GM12878 (cell line): Measurements from ENCODE around the gene ATAD2B. TPM values are rescaled to one million over a fixed set of nuclear protein-coding genes. Genes with fewer than 3 reads are reported as not detected.

Experiments
- BACH1 ChIP-seq: fragments of 450-650 bp; IDR thresholded peaks from 2 replicates; pipeline ENCODE4 v1.6.1; 2017; ENCODE audit warnings: mild to moderate bottlenecking, borderline replicate concordance
- CREB1 ChIP-seq: IDR thresholded peaks from 2 replicates; pipeline ENCODE4 v1.6.1; 2012; ENCODE audit warnings: low read depth, mild to moderate bottlenecking, inconsistent platforms
- CREM ChIP-seq: IDR thresholded peaks from 2 replicates; pipeline ENCODE4 v1.6.1; 2014; ENCODE audit warnings: antibody characterized with exemption, low read depth
- HDAC6 ChIP-seq: fragments of 200-600 bp; sonication (generic); IDR thresholded peaks from one replicate; pipeline ENCODE4 v1.8.0; 2017; ENCODE audit warnings: antibody characterized with exemption; ENCODE audit not compliant: unreplicated experiment
- IKZF1 ChIP-seq: fragments of 450-650 bp; conservative IDR thresholded peaks from 2 replicates; pipeline ENCODE4 v1.6.1; 2017; ENCODE audit warnings: antibody characterized with exemption, mild to moderate bottlenecking
- JUND ChIP-seq: IDR thresholded peaks from 2 replicates; pipeline ENCODE4 v1.6.1; 2012; ENCODE audit warnings: low read depth, mild to moderate bottlenecking, low read length, improper control_type of control experiment, moderate library complexity
- KDM1A ChIP-seq: fragments of 200-600 bp; sonication (generic); IDR thresholded peaks from 2 replicates; pipeline ENCODE4 v1.6.1; 2016; ENCODE audit warnings: borderline replicate concordance
- MYB ChIP-seq: fragments of 150-350 bp; IDR thresholded peaks from 2 replicates; pipeline ENCODE4 v1.6.1; 2014; ENCODE audit warnings: mild to moderate bottlenecking, low read depth, low read length, borderline replicate concordance
- PAX5 ChIP-seq: IDR thresholded peaks from 2 replicates; pipeline ENCODE4 v1.6.1; 2011; ENCODE audit warnings: low read depth, low read length, borderline replicate concordance
- PAX8 ChIP-seq: fragments of 450-650 bp; IDR thresholded peaks from 2 replicates; pipeline ENCODE4 v1.6.1; 2017; ENCODE audit warnings: mild to moderate bottlenecking, moderate library complexity
- POLR2AphosphoS5 ChIP-seq: IDR thresholded peaks from 2 replicates; pipeline ENCODE4 v1.6.1; 2011; ENCODE audit warnings: mild to moderate bottlenecking, low read length, inconsistent platforms
- RAD21 ChIP-seq: IDR thresholded peaks from 2 replicates; pipeline ENCODE4 v1.6.1; 2011; ENCODE audit warnings: mild to moderate bottlenecking, low read depth, low read length, moderate library complexity; ENCODE audit not compliant: insufficient read depth
- RUNX3 ChIP-seq: IDR thresholded peaks from 2 replicates; pipeline ENCODE4 v1.6.1; 2012; ENCODE audit warnings: low read length, inconsistent platforms
- SIX5 ChIP-seq: IDR thresholded peaks from 2 replicates; pipeline ENCODE4 v1.6.1; 2011; ENCODE audit warnings: mild to moderate bottlenecking, low read depth, low read length, moderate library complexity; ENCODE audit not compliant: severe bottlenecking
- SMC3 ChIP-seq: IDR thresholded peaks from 2 replicates; pipeline ENCODE4 v1.6.1; 2011; ENCODE audit warnings: low read length, improper control_type of control experiment, borderline replicate concordance
- STAT3 ChIP-seq: IDR thresholded peaks from 2 replicates; pipeline ENCODE4 v1.6.1; 2011; ENCODE audit warnings: low read depth, low read length, improper control_type of control experiment
- YBX1 ChIP-seq: fragments of 450-650 bp; IDR thresholded peaks from 2 replicates; pipeline ENCODE4 v1.6.1; 2016; ENCODE audit warnings: antibody characterized with exemption
- ZBTB11 ChIP-seq: fragments of 450-650 bp; formaldehyde crosslinking; IDR thresholded peaks from 2 replicates; pipeline ENCODE4 v1.5.0; 2022; ENCODE audit warnings: mild to moderate bottlenecking, missing genetic modification characterization
- polyA plus RNA-seq, 11 experiments: library from polyadenylated mRNA; depleted of rRNA in 4 of 11; unstranded in 6 of 11; stranded (reverse) in 5 of 11; fragments of >200 nt; fragmentation: Nextera tagmentation in 4 of 11; fragmentation: Illumina TruSeq in 1 of 11; extraction: Ambion mirVana in 4 of 11; extraction: Trizol in 1 of 11; gene quantifications; 1 replicate in 1 of 11; 2 replicates in 10 of 11; pipeline versions ENCODE4 v1.2.1 to v1.2.3, GENCODE V29; 2011 to 2016; ENCODE audit warnings: inconsistent platforms in 2 of 11, missing spikeins in 2 of 11, low read depth in 1 of 11
- total RNA-seq, 4 experiments: library from RNA; depleted of rRNA in 3 of 4; stranded (reverse); fragments of >200 nt in 3 of 4; fragmentation: Illumina TruSeq in 1 of 4; extraction: Trizol in 1 of 4; gene quantifications; 2 replicates each; pipeline versions ENCODE4 v1.2.1 to v1.2.3, GENCODE V29; 2013 to 2021
- TF ChIP-seq, protein P1 (sequence below): fragments of 450-650 bp; IDR thresholded peaks from 2 replicates; pipeline ENCODE4 v1.6.1; 2016; ENCODE audit warnings: mild to moderate bottlenecking, moderate library complexity, borderline replicate concordance
- TF ChIP-seq, protein P2 (sequence below): fragments of 150-350 bp; IDR thresholded peaks from 2 replicates; pipeline ENCODE4 v1.6.1; 2014; ENCODE audit warnings: mild to moderate bottlenecking, low read depth, low read length
- TF ChIP-seq, protein P3 (sequence below): fragments of 450-650 bp; IDR thresholded peaks from 2 replicates; pipeline ENCODE4 v1.6.1; 2017; ENCODE audit warnings: low read depth, mild to moderate bottlenecking, moderate library complexity

The ATAD2B gene
- total and polyA plus RNA-seq, 10 of the 15 experiments (the other 5 are each of a cell fraction or from before 2014, with no cell fraction given), result 3.6 to 29.9 (median 16.8) TPM

DNA sequence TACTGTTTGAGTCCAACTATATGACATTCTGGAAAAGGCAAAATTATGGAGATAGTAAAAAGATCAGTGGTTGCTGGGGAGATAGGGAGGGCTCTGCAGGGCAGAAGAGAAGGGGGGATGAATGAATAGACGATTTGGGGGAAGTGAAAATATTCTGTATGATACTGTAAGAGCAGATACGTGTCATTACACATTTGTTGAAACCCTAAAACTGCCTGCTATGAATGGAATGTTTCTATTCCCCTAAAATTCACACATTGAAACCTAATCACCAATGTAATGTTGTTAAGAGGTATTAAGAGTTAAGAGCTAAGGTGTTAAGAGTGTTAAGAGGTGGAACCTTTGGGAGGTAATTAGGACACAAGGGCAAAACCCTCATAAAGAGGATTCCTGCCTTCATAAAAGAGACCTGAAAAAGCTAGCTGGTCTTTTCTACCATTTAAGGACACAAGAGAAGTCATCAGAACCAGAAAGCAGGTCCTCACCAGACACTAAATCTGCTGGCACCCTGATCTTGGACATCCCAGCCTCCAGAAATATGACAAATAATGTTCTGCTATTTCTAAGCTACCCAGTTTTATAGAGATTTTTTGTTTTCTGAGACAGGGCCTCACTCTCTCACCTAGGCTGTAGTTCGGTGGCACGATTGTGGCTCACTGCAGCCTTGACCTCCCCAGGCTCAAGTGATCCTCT, 76.2 kb downstream of the ATAD2B start (continued):
- no peak for TF ChIP-seq ZBTB11 (CRISPR knock-in tag)
- TF ChIP-seq MYB, result no peak
- TF ChIP-seq POLR2AphosphoS5, result no peak
- TF ChIP-seq CREM, result peak; percentile 59; the same call in 1 of the 2 replicates
- no peak for TF ChIP-seq SIX5
- no peak for TF ChIP-seq STAT3
- TF ChIP-seq, protein P1, sequence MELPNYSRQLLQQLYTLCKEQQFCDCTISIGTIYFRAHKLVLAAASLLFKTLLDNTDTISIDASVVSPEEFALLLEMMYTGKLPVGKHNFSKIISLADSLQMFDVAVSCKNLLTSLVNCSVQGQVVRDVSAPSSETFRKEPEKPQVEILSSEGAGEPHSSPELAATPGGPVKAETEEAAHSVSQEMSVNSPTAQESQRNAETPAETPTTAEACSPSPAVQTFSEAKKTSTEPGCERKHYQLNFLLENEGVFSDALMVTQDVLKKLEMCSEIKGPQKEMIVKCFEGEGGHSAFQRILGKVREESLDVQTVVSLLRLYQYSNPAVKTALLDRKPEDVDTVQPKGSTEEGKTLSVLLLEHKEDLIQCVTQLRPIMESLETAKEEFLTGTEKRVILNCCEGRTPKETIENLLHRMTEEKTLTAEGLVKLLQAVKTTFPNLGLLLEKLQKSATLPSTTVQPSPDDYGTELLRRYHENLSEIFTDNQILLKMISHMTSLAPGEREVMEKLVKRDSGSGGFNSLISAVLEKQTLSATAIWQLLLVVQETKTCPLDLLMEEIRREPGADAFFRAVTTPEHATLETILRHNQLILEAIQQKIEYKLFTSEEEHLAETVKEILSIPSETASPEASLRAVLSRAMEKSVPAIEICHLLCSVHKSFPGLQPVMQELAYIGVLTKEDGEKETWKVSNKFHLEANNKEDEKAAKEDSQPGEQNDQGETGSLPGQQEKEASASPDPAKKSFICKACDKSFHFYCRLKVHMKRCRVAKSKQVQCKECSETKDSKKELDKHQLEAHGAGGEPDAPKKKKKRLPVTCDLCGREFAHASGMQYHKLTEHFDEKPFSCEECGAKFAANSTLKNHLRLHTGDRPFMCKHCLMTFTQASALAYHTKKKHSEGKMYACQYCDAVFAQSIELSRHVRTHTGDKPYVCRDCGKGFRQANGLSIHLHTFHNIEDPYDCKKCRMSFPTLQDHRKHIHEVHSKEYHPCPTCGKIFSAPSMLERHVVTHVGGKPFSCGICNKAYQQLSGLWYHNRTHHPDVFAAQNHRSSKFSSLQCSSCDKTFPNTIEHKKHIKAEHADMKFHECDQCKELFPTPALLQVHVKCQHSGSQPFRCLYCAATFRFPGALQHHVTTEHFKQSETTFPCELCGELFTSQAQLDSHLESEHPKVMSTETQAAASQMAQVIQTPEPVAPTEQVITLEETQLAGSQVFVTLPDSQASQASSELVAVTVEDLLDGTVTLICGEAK, result no peak
- TF ChIP-seq, protein P2, sequence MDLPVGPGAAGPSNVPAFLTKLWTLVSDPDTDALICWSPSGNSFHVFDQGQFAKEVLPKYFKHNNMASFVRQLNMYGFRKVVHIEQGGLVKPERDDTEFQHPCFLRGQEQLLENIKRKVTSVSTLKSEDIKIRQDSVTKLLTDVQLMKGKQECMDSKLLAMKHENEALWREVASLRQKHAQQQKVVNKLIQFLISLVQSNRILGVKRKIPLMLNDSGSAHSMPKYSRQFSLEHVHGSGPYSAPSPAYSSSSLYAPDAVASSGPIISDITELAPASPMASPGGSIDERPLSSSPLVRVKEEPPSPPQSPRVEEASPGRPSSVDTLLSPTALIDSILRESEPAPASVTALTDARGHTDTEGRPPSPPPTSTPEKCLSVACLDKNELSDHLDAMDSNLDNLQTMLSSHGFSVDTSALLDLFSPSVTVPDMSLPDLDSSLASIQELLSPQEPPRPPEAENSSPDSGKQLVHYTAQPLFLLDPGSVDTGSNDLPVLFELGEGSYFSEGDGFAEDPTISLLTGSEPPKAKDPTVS, result no peak
- TF ChIP-seq PAX5, result 0 out of 2 replicates have a peak, but pooled peaks have one; percentile 40
- no peak for TF ChIP-seq SMC3
- TF ChIP-seq JUND, result no peak
- TF ChIP-seq RUNX3, result peak; percentile 48; the same call in 1 of the 2 replicates
- TF ChIP-seq CREB1, result no peak
- no peak for TF ChIP-seq PAX8
- peak; percentile 53; the same call in 1 of the 2 replicates for TF ChIP-seq BACH1
- no peak for TF ChIP-seq KDM1A
- TF ChIP-seq, protein P3, sequence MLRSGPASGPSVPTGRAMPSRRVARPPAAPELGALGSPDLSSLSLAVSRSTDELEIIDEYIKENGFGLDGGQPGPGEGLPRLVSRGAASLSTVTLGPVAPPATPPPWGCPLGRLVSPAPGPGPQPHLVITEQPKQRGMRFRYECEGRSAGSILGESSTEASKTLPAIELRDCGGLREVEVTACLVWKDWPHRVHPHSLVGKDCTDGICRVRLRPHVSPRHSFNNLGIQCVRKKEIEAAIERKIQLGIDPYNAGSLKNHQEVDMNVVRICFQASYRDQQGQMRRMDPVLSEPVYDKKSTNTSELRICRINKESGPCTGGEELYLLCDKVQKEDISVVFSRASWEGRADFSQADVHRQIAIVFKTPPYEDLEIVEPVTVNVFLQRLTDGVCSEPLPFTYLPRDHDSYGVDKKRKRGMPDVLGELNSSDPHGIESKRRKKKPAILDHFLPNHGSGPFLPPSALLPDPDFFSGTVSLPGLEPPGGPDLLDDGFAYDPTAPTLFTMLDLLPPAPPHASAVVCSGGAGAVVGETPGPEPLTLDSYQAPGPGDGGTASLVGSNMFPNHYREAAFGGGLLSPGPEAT, result peak; percentile 76; the same call in 1 of the 2 replicates
- no peak for TF ChIP-seq YBX1
- no peak for TF ChIP-seq HDAC6
- peak; percentile 67; the same call in 1 of the 2 replicates for TF ChIP-seq IKZF1
- no peak for TF ChIP-seq RAD21
